NCI-H1417 treated with DMSO at 0.1 percent for 48 hours (cell line): Measurements from ENCODE around the gene TRIM71.

Experiments used
- DNase-seq: peaks from one replicate; lab custom pipeline; 2025; lab: John Stamatoyannopoulos, UW

The TRIM71 gene

GRCh38 chr3:32866533-32866932 lies 48.7 kb downstream of the TRIM71 start:
- DNase-seq = no peak

GRCh38 chr3:32867954-32868353 lies 50.2 kb downstream of the TRIM71 start:
- DNase-seq = no peak

GRCh38 chr3:32868719-32869512 lies 51.1 kb downstream of the TRIM71 start:
- no peak for DNase-seq

GRCh38 chr3:32869513-32870047 lies 51.8 kb downstream of the TRIM71 start:
- DNase-seq = no peak

- no peak for DNase-seq
Observed at GRCh38 chr3:32870373-32871095, 52.7 kb downstream of the TRIM71 start.

GRCh38 chr3:32871273-32871672 lies 53.5 kb downstream of the TRIM71 start:
- no peak for DNase-seq

GRCh38 chr3:32872487-32873382 lies 54.9 kb downstream of the TRIM71 start:
- DNase-seq = no peak

GRCh38 chr3:32873531-32874130 lies 55.8 kb downstream of the TRIM71 start:
- DNase-seq = no peak

- no peak for DNase-seq
Observed at GRCh38 chr3:32876920-32877319, 59.1 kb downstream of the TRIM71 start.

GRCh38 chr3:32877598-32877997 lies 59.8 kb downstream of the TRIM71 start:
- DNase-seq = no peak

- no peak for DNase-seq
Observed at GRCh38 chr3:32880225-32880624, 62.4 kb downstream of the TRIM71 start.

GRCh38 chr3:32881624-32882023 lies 63.8 kb downstream of the TRIM71 start:
- no peak for DNase-seq

GRCh38 chr3:32882189-32882588 lies 64.4 kb downstream of the TRIM71 start:
- DNase-seq = no peak

- DNase-seq = no peak
Observed at GRCh38 chr3:32882603-32883025, 64.8 kb downstream of the TRIM71 start.

- DNase-seq = no peak
Observed at GRCh38 chr3:32883817-32884216, 66.0 kb downstream of the TRIM71 start.

GRCh38 chr3:32884591-32884990 lies 66.8 kb downstream of the TRIM71 start:
- no peak for DNase-seq

- no peak for DNase-seq
Observed at GRCh38 chr3:32885283-32885901, 67.6 kb downstream of the TRIM71 start.

GRCh38 chr3:32886296-32886695 lies 68.5 kb downstream of the TRIM71 start:
- DNase-seq = no peak

GRCh38 chr3:32886911-32887310 lies 69.1 kb downstream of the TRIM71 start:
- DNase-seq = no peak

GRCh38 chr3:32888739-32889138 lies 70.9 kb downstream of the TRIM71 start:
- no peak for DNase-seq
